PC-3 (cell line): ENCODE measurements around the gene TNFSF9. TPM values are rescaled to one million over a fixed set of nuclear protein-coding genes. Genes with fewer than 3 reads are reported as not detected.

Source experiments
- ATAC-seq: fragments of 200-7000 bp; cut with Tn5 transposase; 2 replicates; pipeline ENCODE4 v1.9.1; 2020; ENCODE audit warnings: mild to moderate bottlenecking, moderate library complexity
- BruUV-seq: library from RNA; stranded (reverse); fragments of 400-500 nt; replicated peaks from 2 replicates; lab custom pipeline; 2021; lab: Mats Ljungman, UMichigan
- CTCF ChIA-PET: fragments of 300-600 bp; sonication (Branson Sonifier 250); formaldehyde crosslinking; loops from one replicate; lab custom pipeline; 2022; ENCODE audit warnings: antibody characterized with exemption; lab: Charles Lee
- POLR2A ChIA-PET: fragments of 300-600 bp; sonication (Branson Sonifier 250); formaldehyde crosslinking; loops from one replicate; lab custom pipeline; 2022; ENCODE audit warnings: antibody characterized with exemption; ENCODE audit not compliant: unreplicated experiment; lab: Charles Lee
- DNase-seq: peaks from one replicate; pipeline ENCODE4 v3.0.0-alpha.2; 2015
- H2AFZ ChIP-seq: fragments of 300-600 bp; sonication (generic); 2 replicates; pipeline ENCODE4 v1.6.0; 2016; ENCODE audit warnings: antibody characterized with exemption, low read length
- H3F3A ChIP-seq: fragments of 300-600 bp; sonication (generic); one replicate; pipeline ENCODE4 v1.6.0; 2017; ENCODE audit warnings: antibody characterized with exemption, low read length, control low read depth, mild to moderate bottlenecking; ENCODE audit not compliant: unreplicated experiment
- H3K27ac ChIP-seq: fragments of 300-600 bp; sonication (generic); 2 replicates; pipeline ENCODE4 v1.5.1; 2016; ENCODE audit warnings: mild to moderate bottlenecking, low read length
- H3K27me3 ChIP-seq: fragments of 300-600 bp; sonication (generic); 2 replicates; pipeline ENCODE4 v1.6.1; 2016; ENCODE audit warnings: low read length, mixed read lengths
- H3K36me3 ChIP-seq: fragments of 300-600 bp; sonication (generic); 2 replicates; pipeline ENCODE4 v1.6.1; 2016; ENCODE audit warnings: low read depth, mixed run types, low read length, mixed read lengths
- H3K4me1 ChIP-seq: fragments of 300-600 bp; sonication (generic); 2 replicates; pipeline ENCODE4 v1.5.1; 2016; ENCODE audit warnings: low read length; ENCODE audit not compliant: insufficient read depth
- H3K4me2 ChIP-seq: fragments of 300-600 bp; sonication (generic); 2 replicates; pipeline ENCODE4 v1.6.0; 2016; ENCODE audit warnings: low read length
- H3K4me3 ChIP-seq: fragments of 300-600 bp; sonication (generic); 2 replicates; pipeline ENCODE4 v1.5.1; 2016; ENCODE audit warnings: mild to moderate bottlenecking, low read length, mixed read lengths
- H3K79me2 ChIP-seq: fragments of 300-600 bp; sonication (generic); 2 replicates; pipeline ENCODE4 v1.6.1; 2017; ENCODE audit warnings: low read length, mixed read lengths
- H3K9ac ChIP-seq: fragments of 300-600 bp; sonication (generic); 2 replicates; pipeline ENCODE4 v1.6.0; 2016; ENCODE audit warnings: mild to moderate bottlenecking, low read length
- H3K9me2 ChIP-seq: fragments of 300-600 bp; sonication (generic); replicated peaks from 2 replicates; pipeline ENCODE4 v1.6.1; 2016; ENCODE audit warnings: mixed run types, low read length, mixed read lengths
- H3K9me3 ChIP-seq: fragments of 300-600 bp; sonication (generic); 2 replicates; pipeline ENCODE4 v1.6.1; 2016; ENCODE audit warnings: low read length, mixed read lengths
- H4K20me1 ChIP-seq: fragments of 300-600 bp; sonication (generic); 2 replicates; pipeline ENCODE4 v1.6.1; 2016; ENCODE audit warnings: low read length, mixed read lengths
- CTCF ChIP-seq: fragments of 300-600 bp; sonication (generic); conservative IDR thresholded peaks from 2 replicates; pipeline ENCODE4 v1.5.1; 2017; ENCODE audit warnings: antibody characterized with exemption, low read depth, mild to moderate bottlenecking, low read length
- EZH2 ChIP-seq: fragments of 300-600 bp; sonication (generic); IDR thresholded peaks from one replicate; pipeline ENCODE4 v1.6.1; 2017; ENCODE audit warnings: antibody characterized with exemption, mild to moderate bottlenecking, low read length; ENCODE audit not compliant: unreplicated experiment
- EZH2phosphoT487 ChIP-seq: fragments of 300-600 bp; sonication (generic); IDR thresholded peaks from 2 replicates; pipeline ENCODE4 v1.6.1; 2018; ENCODE audit warnings: mild to moderate bottlenecking, antibody characterized with exemption, low read length, borderline replicate concordance
- intact Hi-C: fragments of 100-400 bp; cut with micrococcal nuclease; formaldehyde crosslinking; loops from 2 replicates; pipeline ENCODE4 v1.9.0; 2023
- total RNA-seq: library from RNA; depleted of rRNA; stranded (reverse); fragments of >200 nt; gene quantifications from 2 replicates; pipeline ENCODE4 v1.2.3, GENCODE V29; 2014

Gene TNFSF9
- total RNA-seq, 1 experiment from 2014 or later, result 9.6 TPM

- Histone ChIP-seq H3K27ac (no peak overlapping the region), H3F3A (no peaks in the 10 kb centered on the region), H3K4me3 (peak overlapping the region; percentile 72), H3K27me3 (peaks cover 19% of the 10 kb centered on the region), H3K9me2 (no peaks in the 10 kb centered on the region), H4K20me1 (no peaks in the 10 kb centered on the region), H3K79me2 (no peaks in the 10 kb centered on the region), H3K4me1 (peaks cover 3% of the 10 kb centered on the region; the same call in 1 of the 2 replicates), H2AFZ (peak overlapping the region; percentile 89), H3K9ac (no peak overlapping the region), H3K36me3 (no peaks in the 10 kb centered on the region), H3K4me2 (peak overlapping the region; percentile 96), H3K9me3 (no peaks in the 10 kb centered on the region)
- no TSS peak for BruUV-seq
- CTCF ChIA-PET, result no interaction called here
- no peak for ATAC-seq
- POLR2A ChIA-PET, result no interaction called here
- TF ChIP-seq EZH2phosphoT487 (no peak), CTCF (no peak), EZH2 (no peak)
- no peak for DNase-seq
- intact Hi-C loops, result no loop called here
These were observed 29.7 kb upstream of the TNFSF9 start for GRCh38 chr19:6500837-6501739.

GRCh38 chr19:6501740-6502648, 28.8 kb upstream of the TNFSF9 start, which contains the start of gene TUBB4A:
TUBB4A (minus strand) TSS chr19:6502309; CDS start chr19:6502212, 97 bp downstream.
- CTCF ChIA-PET, result no interaction called here

More at GRCh38 chr19:6501740-6502648, 28.8 kb upstream of the TNFSF9 start, which contains the start of gene TUBB4A:
- no peaks in the 10 kb centered on the region for H3K36me3 ChIP-seq
- peak within 1 kb of the TSS; percentile 96 for H3K4me2 ChIP-seq
- H2AFZ ChIP-seq, result peak within 1 kb of the TSS; percentile 89
- no peaks in the 10 kb centered on the region for H3K9me3 ChIP-seq
- POLR2A ChIA-PET, result no interaction called here
- peak; percentile 17 for DNase-seq
- H3F3A ChIP-seq, result no peaks in the 10 kb centered on the region
- H3K4me3 ChIP-seq, result peak within 1 kb of the TSS; percentile 72
- H4K20me1 ChIP-seq, result no peaks in the 10 kb centered on the region
- TF ChIP-seq EZH2phosphoT487, result no peak; the same call in 1 of the 2 replicates
- TF ChIP-seq EZH2, result no peak
- no peak for TF ChIP-seq CTCF
- intact Hi-C loops, result no loop called here
- no peak within 1 kb of the TSS for H3K27ac ChIP-seq
- H3K27me3 ChIP-seq, result peaks cover 19% of the 10 kb centered on the region
- H3K79me2 ChIP-seq, result no peaks in the 10 kb centered on the region
- H3K9ac ChIP-seq, result no peak within 1 kb of the TSS
- no TSS peak for BruUV-seq
- H3K4me1 ChIP-seq, result peaks cover 3% of the 10 kb centered on the region; the same call in 1 of the 2 replicates
- no peaks in the 10 kb centered on the region for H3K9me2 ChIP-seq
- peak; percentile 53 for ATAC-seq
